ENCODE measurements around the gene AKAP1. TPM values are rescaled to one million over a fixed set of nuclear protein-coding genes. Genes with fewer than 3 reads are reported as not detected.

AKAP1 gene
- total RNA-seq: 10 to 100 TPM; 45.8 to 68.2 (median 54.9) TPM

GRCh38 chr17:57084802-57085447 lies at the start of gene AKAP1:
AKAP1 (plus strand) TSS chr17:57085246; CDS start chr17:57105465, 20,219 bp downstream.
- DNase-seq (ENCODE audit: low spot score in 2 of 2): peak; percentile 92 to 99
- intact Hi-C loops (cut with DNase I; ENCODE audit: low total_unique reads): no loop called here
- TF ChIP-seq CTCF (IDR thresholded peaks at IDR 0.05) (peak in 1 of 3 donors; percentile 42), POLR2A (IDR thresholded peaks at IDR 0.05) (peak in 1 of 2 donors; percentile 58)
- peak within 1 kb of the TSS; percentile 67 for H3K4me3 ChIP-seq (ENCODE audit: low read depth, poor library complexity, severe bottlenecking)
- 0 to 3% methylated on average over 14 to 67 of the region's 85 CpGs for WGBS, 2 donors

- intact Hi-C loops (cut with DNase I; ENCODE audit: low total_unique reads): no loop called here
- WGBS, 2 donors: 32 to 48% methylated on average over 4 of the region's 4 CpGs
- DNase-seq (ENCODE audit: low spot score in 2 of 2): peak in 1 of 2 donors; percentile 57
- H3K4me3 ChIP-seq (ENCODE audit: low read depth, poor library complexity, severe bottlenecking): no peak overlapping the region
- TF ChIP-seq CTCF (IDR thresholded peaks at IDR 0.05): no peak
- no peak for TF ChIP-seq POLR2A (IDR thresholded peaks at IDR 0.05)
Observed at GRCh38 chr17:57035971-57036481, 49.0 kb upstream of the AKAP1 start.

GRCh38 chr17:57037411-57037810 lies 47.6 kb upstream of the AKAP1 start:
- no peak for DNase-seq (ENCODE audit: low spot score in 2 of 2)
- H3K4me3 ChIP-seq (ENCODE audit: low read depth, poor library complexity, severe bottlenecking): no peak overlapping the region
- TF ChIP-seq POLR2A (IDR thresholded peaks at IDR 0.05) (no peak), CTCF (IDR thresholded peaks at IDR 0.05) (no peak)
- 69 to 78% methylated on average over 1 of the region's 1 CpG for WGBS, 2 donors
- intact Hi-C loops (cut with DNase I; ENCODE audit: low total_unique reads): no loop called here

- no peak overlapping the region for H3K4me3 ChIP-seq (ENCODE audit: low read depth, poor library complexity, severe bottlenecking)
- WGBS, 2 donors: 58 to 69% methylated on average over 3 of the region's 3 CpGs
- intact Hi-C loops (cut with DNase I; ENCODE audit: low total_unique reads): no loop called here
- no peak for DNase-seq (ENCODE audit: low spot score in 2 of 2)
- no peak for TF ChIP-seq POLR2A (IDR thresholded peaks at IDR 0.05)
- no peak for TF ChIP-seq CTCF (IDR thresholded peaks at IDR 0.05)
Observed at GRCh38 chr17:57038486-57038885, 46.6 kb upstream of the AKAP1 start.

GRCh38 chr17:57040571-57040970 lies 44.5 kb upstream of the AKAP1 start:
- TF ChIP-seq POLR2A (IDR thresholded peaks at IDR 0.05) (no peak), CTCF (IDR thresholded peaks at IDR 0.05) (no peak)
- no peak for DNase-seq (ENCODE audit: low spot score in 2 of 2)
- WGBS, 2 donors: 60 to 75% methylated on average over 2 of the region's 2 CpGs

More at GRCh38 chr17:57040571-57040970, 44.5 kb upstream of the AKAP1 start:
- H3K4me3 ChIP-seq (ENCODE audit: low read depth, poor library complexity, severe bottlenecking): no peak overlapping the region
- intact Hi-C loops (cut with DNase I; ENCODE audit: low total_unique reads): no loop called here
